Endothelial cell of hepatic sinusoid (primary cell): Measurements from ENCODE around the gene ARHGEF4.

Experiments used
- in situ Hi-C: cut with HindIII; loops from 2 replicates; pipeline ENCODE4 v1.10.0; 2017; ENCODE audit warnings: low sequenced_read_pairs

The ARHGEF4 gene

DNA sequence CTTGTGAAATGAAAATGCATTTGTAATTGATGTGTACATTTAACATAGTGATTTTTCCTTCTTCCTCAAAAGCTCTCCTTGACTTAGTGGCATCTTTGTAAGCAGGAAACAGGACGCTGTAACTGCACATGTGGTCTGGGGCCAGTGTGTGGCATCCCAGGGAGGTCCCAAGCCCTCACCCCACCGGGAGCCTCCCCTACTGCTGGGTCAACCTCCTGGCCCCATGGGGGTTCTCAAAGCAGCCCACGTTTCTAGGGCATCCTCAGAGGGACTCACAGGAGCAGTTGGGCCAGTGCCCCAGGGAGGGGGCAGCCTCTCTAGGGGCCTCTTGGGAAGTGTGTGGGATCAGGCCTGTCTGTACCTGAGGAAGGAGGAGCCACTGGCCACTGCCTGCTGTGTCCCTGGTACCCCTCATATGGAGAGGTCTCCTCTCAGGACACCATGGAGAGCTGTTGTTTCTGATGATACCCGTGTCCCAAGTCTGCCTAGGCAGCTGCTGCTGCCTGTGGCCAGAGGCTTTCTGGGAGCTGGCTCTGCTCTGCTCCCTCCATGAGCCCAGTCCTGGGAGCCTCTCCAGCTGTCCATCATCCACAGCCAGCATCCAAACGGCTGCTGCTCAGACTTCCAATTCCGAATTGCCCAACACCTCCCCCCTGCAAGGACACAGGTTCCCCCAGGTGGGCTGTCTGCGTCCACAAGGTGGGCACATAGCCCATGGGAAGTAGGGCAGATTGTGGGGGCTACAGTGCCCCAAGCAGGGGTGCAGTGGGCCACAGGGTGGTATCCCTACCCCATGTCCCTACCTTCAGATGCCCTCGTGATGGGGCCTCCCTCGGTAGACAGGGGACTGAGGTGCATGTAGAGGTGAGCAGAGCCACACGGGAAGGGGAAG lies 13.4 kb downstream of the ARHGEF4 start:
- in situ Hi-C loops = no loop called here

DNA sequence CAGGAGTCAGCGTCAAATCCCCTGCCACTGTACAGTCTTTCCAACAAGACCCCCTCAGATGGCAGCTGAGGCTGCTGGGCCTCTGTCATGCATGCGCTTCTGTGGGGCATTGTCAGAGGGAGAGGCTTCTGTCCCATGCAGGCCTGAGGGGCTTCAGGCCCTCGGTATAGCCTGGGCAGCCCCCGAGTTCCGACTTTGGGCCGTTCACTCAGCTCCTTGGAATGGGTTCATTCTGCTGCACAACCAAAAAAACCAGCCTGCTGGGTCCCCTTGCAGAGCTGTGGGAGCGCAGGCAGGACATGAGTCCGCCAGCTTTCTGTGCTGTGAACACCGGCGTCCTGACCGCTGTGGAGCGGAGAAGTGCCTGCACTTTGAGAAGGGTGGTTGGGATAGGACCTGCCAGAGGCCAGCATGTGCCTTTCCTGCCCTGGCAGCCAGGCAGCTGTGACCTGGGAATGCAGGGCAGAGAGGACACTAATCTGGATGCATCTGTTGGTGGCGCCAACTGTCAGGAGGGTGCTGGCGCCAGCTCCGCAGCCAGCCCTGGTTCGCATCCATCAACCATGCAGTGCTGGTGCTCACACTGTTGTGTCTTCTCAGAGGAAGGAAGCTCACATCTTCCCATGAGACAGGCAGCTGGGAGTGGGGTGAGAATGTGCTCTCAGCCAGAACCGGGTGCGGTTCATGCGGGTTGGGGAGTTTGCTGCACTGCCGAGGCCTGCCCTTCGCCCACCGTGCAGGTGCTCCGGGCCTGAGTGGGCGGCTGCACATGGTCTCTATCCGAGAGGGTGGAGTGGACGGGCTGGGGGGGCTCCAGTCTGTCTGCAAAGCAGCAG lies 14.3 kb downstream of the ARHGEF4 start:
- in situ Hi-C loops = no loop called here

DNA sequence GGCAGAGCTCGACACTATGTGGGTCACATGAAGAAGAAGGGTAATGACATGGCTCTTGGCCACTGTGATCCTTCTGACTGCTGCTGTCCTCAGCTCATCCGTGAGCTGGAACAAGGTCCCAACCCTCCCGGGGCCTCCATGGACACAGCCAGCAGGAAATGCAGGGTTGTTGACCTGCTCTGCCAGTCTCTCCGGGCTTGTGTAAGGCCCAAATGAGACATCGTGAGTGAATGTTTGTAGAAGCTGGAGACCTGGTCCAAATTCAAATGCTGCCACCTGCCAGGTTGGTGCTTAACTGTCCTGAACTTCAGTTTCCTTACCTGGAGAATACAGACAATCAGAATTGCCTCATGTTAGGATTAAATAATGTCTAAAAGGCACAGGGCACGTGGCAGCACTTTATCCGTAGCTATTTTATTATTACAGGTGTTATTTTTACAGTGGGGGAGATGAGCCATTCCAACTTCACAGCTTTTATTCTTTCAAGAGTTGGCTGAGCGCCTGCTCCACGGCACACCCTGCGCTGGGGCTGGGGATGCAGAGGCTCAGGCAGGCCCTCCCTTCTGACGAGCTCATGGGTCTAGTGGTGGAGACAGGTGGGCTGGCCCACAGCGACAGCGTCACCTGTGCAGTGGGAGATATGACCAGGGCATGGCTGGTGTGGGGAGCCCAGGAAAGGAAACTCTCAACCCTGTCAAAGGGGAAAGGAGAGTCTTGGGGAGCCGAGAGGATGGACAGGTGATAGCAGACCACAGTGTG lies 15.1 kb downstream of the ARHGEF4 start:
- in situ Hi-C loops = no loop called here

DNA sequence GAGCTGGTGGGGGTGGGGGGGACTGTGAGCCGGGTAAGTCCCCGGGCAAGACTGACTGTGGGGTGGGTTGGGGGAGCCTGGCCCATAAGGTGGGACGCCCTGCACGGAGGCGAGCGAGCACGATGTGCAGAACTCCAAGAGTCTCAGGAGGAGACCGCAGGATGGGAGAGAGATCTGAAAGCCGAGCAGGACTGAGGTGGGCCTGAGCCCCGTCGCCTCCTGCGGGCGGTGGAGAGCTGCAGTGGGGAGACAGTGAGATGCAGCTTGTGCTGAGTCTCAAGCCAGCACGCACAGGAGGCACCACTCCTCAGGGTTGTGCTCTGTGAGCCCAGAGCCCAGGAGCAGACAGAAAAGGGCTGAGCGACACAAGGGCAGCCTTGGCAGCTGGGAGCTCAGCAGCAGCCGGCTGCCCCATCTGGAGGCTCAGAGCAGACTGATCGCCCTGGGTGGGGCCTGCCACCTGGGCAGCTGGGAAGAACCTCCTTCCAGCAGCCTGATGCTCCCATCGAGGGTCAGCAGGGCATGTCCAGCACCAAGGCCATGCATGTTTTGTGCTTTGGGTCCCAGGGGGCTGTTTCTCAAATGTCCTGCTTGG lies 15.9 kb downstream of the ARHGEF4 start:
- in situ Hi-C loops = no loop called here

DNA sequence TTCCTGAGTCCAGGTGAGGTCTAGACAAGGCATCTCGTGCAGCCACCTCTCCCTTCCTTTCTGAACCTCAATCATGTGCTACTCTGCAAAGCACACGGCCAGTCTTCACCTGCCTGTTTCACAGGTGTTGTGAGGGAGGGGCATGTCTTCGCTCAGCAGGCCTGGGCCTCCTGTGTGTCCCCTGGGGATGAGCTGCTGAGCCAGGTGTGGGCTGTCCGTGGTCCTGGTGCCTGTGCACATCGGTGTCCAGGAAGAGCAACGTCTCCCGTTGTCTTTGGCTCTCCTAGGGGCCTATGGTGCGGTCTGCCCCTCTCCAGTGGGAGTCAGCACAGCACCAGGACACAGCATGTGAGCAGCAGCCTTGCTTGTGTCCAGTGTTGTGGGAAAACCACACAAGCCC lies 16.7 kb downstream of the ARHGEF4 start:
- in situ Hi-C loops = no loop called here

DNA sequence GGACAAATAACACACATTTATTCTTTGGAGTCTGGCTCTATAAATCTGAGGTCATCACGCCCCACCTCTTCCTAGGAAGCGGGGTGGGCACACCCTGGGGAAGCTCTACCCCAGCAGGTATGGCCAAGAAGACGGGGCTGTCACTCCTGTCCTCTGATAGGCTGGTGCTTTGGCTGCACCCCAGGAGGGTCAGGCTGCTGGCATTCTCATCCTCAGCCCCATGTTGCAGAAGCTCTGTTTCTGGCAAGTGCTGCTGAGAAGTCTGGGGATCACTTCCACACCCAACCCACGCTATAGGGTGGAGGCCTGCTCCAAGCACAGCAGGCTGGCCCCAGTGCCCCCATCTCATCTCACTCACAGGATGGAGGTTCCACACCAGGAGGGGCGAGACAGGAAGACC lies 17.6 kb downstream of the ARHGEF4 start:
- in situ Hi-C loops = no loop called here

DNA sequence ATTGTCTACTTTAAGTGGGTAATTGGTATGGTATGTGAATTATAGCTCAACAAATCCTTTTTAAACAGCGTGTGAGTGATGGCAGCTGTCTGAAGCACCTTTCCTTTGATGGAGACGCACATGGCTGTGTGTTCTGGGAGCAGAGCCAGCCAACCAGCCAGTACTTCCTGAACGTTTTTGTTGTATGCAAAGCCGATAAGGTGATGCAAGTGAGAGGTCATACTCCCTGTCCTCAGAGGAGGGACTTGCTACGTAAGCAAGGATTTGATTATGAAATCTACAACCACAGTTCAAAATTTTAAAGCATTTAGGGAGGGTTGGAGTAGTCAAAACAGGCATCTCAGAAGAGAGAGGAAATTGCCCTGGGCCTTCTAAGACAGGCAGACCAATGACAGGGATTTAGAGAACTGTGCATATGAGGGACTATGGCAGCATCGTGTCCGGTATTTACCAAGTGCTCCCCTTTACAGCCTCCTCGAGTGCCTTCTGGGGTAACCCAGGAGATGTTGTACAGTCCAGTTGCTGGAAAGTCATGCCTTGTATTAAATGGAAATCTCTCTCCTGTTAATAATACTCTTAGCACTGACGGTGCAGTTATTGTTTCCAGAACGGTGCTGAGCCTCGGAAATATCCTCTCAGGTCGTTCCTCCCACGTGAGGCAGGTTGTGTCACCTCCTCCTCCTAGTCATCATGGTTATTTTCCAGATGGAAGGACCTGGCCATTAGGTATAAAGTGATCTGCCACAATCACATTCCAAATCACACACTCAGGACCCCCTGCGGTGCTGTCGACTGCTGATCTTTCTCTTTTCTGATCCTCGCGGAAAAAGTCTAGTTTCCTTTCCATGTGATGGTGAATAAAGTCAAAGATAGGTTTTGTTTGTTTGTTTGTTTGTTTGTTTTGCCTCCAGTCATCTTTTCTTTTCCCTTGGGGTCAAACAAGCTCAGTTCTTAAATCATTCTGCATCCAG lies 28.4 kb downstream of the ARHGEF4 start:
- in situ Hi-C loops = no loop called here

DNA sequence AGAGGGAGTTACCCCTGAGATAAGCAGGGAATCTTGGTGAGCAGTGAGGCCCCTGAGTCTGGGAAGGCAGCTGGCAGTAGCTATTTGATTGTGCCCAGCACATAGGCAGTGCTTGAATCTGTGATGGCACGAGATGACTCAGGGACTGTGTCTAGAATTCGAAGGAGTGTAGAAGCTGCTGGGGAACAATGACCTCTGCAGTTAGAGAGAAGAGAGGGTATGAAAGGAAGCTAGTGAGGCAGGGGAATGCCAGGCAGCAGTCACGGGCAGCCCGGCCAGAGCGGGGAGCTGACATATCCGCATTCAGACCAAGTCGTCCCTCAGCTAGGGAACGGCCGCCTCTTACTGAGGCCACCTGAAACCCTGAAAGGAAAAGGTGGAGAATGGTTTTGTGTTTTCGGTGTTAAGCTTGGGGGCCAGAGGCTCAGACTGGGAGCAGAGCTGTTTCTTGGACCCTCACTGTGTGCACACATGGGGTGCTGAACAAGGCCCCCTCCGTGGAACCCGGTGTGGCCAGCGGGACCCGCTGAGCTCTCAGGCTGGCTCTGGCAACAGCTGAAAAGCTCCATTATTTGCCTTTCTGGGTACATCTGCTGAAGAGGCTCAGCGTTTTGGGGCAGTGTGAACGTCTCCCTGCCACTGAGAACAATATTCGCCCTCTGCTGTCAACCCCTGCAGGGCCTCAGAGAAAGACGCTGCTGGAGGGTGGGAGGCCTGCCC lies 32.9 kb downstream of the ARHGEF4 start:
- in situ Hi-C loops = loop anchor here (5.0 kb wide), 1 partner anchor 67 kb away; no protein-coding TSS in a partner anchor

DNA sequence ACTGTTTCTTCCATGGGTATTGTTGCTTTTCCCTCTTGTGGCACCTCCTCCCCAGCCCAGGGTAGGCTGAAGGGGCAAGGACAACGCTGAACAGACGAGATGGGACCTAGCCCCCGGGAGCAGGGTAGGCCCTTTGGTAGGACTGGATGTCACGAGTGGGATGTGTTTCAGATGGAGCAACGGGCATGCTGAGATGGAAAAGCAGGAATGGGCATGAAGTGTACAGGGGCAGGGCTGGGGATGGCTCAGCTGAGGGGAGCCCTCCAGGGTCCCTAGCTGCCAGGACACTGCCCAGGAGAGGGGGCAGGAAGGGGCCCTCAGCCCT lies 33.4 kb downstream of the ARHGEF4 start:
- in situ Hi-C loops = loop anchor here (5.0 kb wide), 1 partner anchor 68 kb away; no protein-coding TSS in a partner anchor

DNA sequence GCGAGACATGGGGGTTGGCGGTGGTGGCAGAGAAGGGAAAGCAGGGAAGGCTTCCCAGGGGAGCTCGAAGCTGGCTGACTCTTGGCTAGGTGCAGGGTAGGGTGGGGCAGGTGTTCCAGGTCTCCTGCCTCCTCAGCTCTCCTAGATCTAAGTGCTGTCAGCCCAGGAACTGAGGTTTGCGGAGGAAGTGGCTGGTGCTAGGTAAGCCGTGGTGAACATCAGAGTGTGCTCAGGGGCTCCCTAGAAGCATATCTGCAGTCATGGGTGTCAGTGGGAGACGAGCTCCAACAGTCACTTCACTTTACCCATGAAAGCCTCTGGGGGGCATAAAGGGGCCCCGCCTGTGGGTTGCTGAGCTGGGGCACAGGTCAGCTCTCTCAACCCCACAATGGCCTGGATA lies 34.1 kb downstream of the ARHGEF4 start:
- in situ Hi-C loops = loop anchor here (5.0 kb wide), 1 partner anchor 68 kb away; no protein-coding TSS in a partner anchor

DNA sequence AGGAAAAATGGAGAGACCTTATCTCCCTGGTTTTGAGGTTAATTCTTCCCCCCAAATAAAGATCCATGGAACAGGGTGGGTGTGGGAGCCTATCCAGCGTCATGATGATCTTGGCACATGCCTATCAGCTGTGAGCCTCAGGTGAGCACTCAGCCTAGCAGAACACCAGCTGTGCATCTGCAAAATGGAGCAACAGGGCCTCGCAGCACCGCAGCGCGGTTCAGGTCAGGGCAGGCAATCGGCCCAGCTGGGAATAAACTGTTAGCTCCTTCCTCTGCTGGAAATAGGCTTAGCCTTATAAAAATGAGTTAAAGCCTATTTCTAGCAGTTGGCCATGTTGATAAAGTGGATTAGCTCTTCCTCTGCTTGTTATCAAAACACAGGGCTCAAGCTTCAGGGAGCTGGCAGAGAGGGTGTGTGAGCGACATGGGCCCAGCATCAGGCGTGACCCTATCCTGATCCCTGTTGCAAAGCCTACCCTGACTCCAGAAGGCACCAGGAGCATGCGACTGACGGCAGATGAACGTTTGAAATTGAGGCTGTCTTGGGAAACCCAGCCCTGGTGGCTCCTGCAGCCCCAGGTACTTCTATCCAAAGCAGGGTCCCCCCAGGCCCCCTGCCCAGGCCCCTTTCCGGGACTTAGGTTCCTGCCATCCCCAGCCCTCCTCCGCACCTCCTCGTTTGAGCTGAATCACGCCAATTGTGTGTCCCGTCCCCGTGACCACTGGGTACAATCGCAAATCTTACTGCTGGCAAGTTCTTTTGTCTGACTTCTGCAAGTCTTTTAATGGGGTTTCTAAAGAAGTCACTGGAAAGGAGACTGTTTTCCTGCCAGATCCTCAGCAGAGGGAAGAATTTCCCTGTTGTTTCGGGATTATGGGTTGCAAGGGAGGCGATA lies 35.4 kb downstream of the ARHGEF4 start:
- in situ Hi-C loops = loop anchor here (5.0 kb wide), 1 partner anchor 70 kb away; no protein-coding TSS in a partner anchor

DNA sequence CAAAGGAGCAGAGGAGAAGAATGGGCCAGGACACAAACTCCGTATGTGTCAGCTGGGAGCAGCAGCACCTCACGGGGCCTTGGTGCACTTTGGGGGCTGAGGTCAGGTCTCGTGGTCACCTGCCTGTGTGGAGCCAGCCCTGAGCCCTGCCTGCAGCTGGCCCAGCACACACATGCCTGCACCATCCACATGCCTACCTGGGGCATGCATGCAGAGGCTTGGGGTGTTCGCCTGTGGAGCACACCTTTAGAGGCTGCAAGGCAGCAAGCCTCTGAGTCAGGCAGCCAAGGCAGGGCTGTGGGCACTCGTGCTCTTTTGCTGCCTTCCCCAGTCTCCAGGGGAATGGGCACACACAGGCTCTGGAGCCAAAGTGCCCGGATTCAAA lies 36.0 kb downstream of the ARHGEF4 start:
- in situ Hi-C loops = loop anchor here (5.0 kb wide), 1 partner anchor 70 kb away; no protein-coding TSS in a partner anchor

DNA sequence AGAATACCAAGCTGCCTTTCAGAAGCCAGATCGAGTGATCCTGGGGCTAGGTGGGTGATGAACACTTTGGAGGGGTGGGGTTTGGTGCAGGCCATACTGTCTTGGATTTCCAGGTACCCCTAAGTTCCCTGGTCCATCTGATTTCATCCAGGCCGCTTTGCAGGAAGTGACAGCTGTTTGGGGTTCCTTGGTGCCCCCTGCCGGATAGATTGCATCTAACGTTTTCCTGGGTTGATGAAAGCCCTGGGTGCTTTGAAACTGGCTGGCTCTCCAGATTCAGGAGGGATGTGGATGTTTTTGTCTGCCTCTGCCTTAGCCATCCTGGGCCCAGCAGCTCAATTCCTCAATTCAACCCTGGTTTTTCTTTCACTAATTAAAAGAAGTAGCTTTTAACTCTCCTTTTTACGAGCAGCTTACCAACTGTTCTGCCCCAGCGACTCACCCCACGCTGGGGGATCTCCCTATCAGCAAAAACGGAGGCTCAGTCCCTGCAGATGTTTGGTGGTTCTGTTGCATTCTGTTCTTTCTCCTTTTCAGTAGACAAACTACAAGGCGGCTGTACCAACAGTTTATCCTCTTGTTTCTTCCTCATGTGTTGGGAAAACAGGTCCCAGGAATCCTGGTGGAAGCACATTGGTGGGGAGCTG lies 37.1 kb downstream of the ARHGEF4 start:
- in situ Hi-C loops = loop anchor here (5.0 kb wide), 1 partner anchor 72 kb away; no protein-coding TSS in a partner anchor

DNA sequence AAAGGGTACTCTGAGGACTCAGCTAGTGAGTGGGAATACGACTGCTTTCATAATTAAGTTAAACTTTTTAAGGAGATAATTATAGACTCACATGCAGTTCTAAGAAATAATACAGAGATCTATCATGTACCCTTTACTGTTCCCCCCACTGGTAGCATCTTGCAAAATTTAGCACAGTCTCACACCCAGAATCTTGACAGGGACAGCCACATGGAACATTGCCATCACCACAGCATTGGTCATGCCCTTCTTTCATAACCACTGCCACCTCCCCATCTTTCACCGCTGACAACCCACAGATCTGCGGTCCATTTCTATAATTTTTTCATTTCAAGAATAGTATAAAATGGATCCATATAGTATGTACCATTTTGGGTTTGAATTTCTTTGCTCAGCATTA lies 37.8 kb downstream of the ARHGEF4 start:
- in situ Hi-C loops = loop anchor here (5.0 kb wide), 1 partner anchor 72 kb away; no protein-coding TSS in a partner anchor

DNA sequence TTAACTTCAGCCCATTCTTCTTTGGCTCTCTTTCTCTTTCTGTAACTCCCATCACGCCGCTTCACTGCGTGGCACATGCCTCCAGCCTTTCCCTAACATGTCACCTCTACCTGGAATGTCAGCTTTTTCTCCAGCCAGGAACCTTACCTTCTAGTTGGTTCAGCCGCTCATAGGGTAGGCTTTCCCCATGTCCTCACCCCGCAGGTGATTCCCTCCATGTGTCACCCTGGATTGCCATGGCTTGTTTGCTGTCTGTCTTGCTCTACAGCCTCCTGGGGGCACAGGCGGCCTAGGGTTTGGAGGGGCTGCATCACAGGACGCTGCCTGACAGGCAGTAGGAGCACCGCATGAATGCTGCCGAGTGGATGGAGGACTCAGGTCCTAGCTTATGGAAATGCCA lies 39.2 kb downstream of the ARHGEF4 start:
- in situ Hi-C loops = no loop called here

DNA sequence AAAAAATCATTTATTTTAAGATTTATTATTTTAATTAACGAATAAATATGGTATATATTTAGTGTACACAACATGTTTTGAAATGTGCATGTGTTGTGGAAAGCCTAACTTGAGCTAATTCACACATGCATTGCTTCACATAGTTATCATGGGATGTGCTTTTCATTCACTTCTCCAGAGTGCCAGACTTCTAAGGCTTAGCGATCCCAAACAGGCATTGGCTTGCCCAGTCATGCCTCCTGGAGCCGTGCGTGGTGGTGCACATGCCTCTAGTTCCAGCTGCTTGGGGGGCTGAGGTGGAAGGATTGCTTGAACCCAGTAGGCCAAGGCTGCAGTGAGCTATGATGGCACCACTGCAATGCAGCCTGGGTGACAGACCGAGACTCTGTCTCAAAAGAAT lies 40.5 kb downstream of the ARHGEF4 start:
- in situ Hi-C loops = no loop called here

DNA sequence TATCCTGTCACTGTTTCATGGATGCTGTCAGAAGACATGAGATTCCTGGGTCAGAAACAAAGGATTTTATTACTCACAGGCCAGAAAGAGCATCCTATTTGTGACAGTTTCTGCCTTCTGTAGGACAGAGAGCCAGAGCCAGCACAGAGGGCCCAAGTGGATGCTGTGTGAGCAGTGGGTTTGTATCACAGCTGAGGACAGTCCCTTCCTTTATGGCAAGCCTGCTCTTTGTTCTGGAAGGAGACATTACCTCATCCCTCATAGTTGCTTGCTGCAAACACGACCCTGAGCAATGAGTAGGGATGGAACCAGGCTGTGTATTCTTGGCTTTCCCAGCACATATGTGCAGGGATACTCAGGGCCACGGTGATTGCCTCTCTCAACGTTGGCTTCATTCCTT lies 41.6 kb downstream of the ARHGEF4 start:
- in situ Hi-C loops = no loop called here
